Measurements from ENCODE around the gene EHBP1.

GRCh38 chr2:62812921-62813825 is 107.7 kb downstream of the EHBP1 start:
- TF ChIP-seq POLR2A (IDR thresholded peaks at IDR 0.05; ENCODE audit: low read depth, low read length) (no peak), CTCF (IDR thresholded peaks at IDR 0.05; ENCODE audit: extremely low read depth in 1 of 2, insufficient read depth in 1 of 2, low read depth in 1 of 2, low read length in 2 of 2) (no peak), MYC (IDR thresholded peaks at IDR 0.05; ENCODE audit: low read depth, low read length) (no peak)
